ENCODE results near the gene SMAD6.

DNA sequence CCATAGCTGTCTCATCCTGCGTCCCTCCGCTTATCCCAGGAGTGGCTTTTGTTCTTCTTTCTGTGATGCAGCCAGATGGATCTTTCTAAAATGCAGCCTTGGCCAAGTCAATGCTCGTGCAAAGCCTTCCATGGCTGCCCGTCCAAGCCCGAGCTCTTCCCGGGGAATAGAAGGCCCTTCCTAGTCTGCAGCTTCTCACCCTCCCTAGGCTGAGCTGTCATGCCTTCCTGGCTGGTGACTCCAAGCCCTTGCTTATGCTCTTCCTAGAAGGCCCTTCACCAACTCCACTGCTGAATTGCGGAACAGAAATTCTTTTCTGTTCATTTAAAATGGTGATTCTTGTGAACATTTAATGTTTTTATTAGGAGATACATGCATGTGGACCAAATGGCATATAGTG, 95.9 kb downstream of the SMAD6 start:
- TF ChIP-seq, protein P1, sequence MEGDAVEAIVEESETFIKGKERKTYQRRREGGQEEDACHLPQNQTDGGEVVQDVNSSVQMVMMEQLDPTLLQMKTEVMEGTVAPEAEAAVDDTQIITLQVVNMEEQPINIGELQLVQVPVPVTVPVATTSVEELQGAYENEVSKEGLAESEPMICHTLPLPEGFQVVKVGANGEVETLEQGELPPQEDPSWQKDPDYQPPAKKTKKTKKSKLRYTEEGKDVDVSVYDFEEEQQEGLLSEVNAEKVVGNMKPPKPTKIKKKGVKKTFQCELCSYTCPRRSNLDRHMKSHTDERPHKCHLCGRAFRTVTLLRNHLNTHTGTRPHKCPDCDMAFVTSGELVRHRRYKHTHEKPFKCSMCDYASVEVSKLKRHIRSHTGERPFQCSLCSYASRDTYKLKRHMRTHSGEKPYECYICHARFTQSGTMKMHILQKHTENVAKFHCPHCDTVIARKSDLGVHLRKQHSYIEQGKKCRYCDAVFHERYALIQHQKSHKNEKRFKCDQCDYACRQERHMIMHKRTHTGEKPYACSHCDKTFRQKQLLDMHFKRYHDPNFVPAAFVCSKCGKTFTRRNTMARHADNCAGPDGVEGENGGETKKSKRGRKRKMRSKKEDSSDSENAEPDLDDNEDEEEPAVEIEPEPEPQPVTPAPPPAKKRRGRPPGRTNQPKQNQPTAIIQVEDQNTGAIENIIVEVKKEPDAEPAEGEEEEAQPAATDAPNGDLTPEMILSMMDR (IDR thresholded peaks at IDR 0.05) = no peak
- no peak for TF ChIP-seq POLR2A (IDR thresholded peaks at IDR 0.05)
